Progenitor cell of endocrine pancreas (in vitro differentiated cells): ENCODE results near the gene PFDN1. TPM values are rescaled to one million over a fixed set of nuclear protein-coding genes. Genes with fewer than 3 reads are reported as not detected.

ENCODE experiments used
- DNase-seq: peaks from one replicate; pipeline ENCODE4 v3.0.0; 2021; ENCODE audit warnings: low spot score; ENCODE audit not compliant: unreplicated experiment
- H3K27ac Mint-ChIP-seq: 2 replicates; pipeline ENCODE4 v1.8.0; 2021; ENCODE audit warnings: mild to moderate bottlenecking, moderate library complexity, mixed read lengths
- H3K27me3 Mint-ChIP-seq: 2 replicates; pipeline ENCODE4 v1.8.0; 2021; ENCODE audit warnings: mixed read lengths
- H3K36me3 Mint-ChIP-seq: 2 replicates; pipeline ENCODE4 v1.8.0; 2022; ENCODE audit warnings: mixed read lengths; ENCODE audit not compliant: insufficient read depth
- H3K4me1 Mint-ChIP-seq: 2 replicates; pipeline ENCODE4 v1.8.0; 2021; ENCODE audit warnings: low read depth, mixed read lengths
- H3K4me3 Mint-ChIP-seq: 2 replicates; pipeline ENCODE4 v1.8.0; 2021; ENCODE audit warnings: low read depth, mild to moderate bottlenecking, moderate library complexity, mixed read lengths
- H3K9me3 Mint-ChIP-seq: 2 replicates; pipeline ENCODE4 v1.8.0; 2021; ENCODE audit warnings: low read depth, mixed read lengths
- total RNA-seq: library from RNA; stranded (reverse); gene quantifications from 2 replicates; pipeline ENCODE4 v1.2.1, GENCODE V29; 2021
- TF ChIP-seq, protein P1 (sequence below): fragments of 200-600 bp; sonication (generic); IDR thresholded peaks from one replicate; pipeline ENCODE4 v1.5.0; 2021; ENCODE audit warnings: antibody characterized with exemption, mild to moderate bottlenecking; ENCODE audit not compliant: unreplicated experiment

The PFDN1 gene
- total RNA-seq, 1 donor from 2014 or later = 65.1 TPM

DNA sequence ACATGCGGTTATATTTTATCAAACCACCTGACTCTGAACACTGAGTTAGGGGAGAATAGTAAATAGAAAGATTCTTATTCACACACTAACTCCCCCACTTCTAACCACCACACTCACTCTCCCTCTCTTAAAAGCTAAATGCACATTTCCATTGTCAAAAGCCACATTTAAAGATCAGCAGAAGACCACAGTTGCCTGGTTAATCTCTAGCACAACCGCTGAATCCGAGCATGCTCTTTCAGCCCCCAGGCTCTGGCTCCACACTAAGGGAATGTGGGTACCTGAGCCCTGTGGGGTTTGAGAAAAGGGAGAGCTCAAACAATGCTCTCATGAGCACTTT is 35.7 kb downstream of the PFDN1 start:
- peaks cover 5% of the 10 kb centered on the region for H3K36me3 Mint-ChIP-seq
- H3K9me3 Mint-ChIP-seq = no peaks in the 10 kb centered on the region
- peak overlapping the region; percentile 95 for H3K27ac Mint-ChIP-seq
- peak overlapping the region; percentile 36 for H3K4me3 Mint-ChIP-seq
- TF ChIP-seq, protein P1, sequence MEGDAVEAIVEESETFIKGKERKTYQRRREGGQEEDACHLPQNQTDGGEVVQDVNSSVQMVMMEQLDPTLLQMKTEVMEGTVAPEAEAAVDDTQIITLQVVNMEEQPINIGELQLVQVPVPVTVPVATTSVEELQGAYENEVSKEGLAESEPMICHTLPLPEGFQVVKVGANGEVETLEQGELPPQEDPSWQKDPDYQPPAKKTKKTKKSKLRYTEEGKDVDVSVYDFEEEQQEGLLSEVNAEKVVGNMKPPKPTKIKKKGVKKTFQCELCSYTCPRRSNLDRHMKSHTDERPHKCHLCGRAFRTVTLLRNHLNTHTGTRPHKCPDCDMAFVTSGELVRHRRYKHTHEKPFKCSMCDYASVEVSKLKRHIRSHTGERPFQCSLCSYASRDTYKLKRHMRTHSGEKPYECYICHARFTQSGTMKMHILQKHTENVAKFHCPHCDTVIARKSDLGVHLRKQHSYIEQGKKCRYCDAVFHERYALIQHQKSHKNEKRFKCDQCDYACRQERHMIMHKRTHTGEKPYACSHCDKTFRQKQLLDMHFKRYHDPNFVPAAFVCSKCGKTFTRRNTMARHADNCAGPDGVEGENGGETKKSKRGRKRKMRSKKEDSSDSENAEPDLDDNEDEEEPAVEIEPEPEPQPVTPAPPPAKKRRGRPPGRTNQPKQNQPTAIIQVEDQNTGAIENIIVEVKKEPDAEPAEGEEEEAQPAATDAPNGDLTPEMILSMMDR = no peak
- no peaks in the 10 kb centered on the region for H3K27me3 Mint-ChIP-seq
- peaks cover 42% of the 10 kb centered on the region for H3K4me1 Mint-ChIP-seq
- DNase-seq = no peak

DNA sequence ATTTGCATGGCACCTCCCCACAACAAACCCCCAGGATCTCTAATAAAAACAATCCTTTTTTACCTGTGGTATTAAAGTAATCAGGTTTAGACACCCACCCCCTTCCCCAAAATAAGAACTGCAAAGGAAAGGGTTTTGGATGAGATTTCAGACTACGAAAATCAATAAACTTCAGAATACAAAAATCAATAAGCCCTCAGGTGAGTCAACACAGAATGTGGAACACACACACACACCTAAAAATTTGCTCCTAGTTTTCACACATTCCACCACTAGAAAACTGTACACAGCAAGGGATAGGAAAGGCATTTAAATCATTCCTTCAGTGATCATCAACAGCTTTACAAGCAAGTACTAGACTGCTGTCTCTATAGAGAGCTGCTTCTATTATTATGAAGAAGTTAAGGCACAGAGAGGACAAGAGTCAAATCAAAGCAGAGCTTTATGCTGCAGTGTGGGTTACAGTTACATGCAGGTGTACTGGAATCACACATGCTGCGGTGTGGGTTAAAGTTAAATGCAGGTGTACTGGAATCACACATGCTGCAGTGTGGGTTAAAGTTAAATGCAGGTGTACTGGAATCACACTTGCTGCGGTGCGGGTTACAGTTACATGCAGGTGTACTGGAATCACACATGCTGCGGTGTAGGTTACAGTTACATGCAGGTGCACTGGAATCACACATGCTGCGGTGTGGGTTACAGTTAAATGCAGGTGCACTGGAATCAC is 36.3 kb downstream of the PFDN1 start:
- peak overlapping the region; percentile 95 for H3K27ac Mint-ChIP-seq

DNA sequence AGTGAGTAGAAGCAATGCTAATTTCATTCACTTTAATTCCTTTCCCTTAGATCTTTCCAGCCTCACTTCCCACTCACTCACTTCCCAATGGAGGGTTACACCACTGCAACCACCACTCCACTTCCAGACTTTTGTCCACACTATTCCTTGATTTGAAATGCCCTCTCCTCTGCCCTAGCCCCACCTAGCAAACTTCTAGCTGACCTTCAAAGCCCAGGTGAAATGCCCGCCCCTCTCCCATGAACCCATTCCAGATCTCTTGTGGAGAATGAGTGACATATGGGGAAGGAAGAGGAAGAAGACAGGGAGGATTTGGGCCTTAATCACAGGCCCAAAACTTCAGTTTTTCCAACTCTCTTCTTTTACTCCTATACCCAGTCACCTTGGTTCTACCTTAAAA is 37.1 kb downstream of the PFDN1 start:
- TF ChIP-seq, protein P1 = no peak
- H3K27ac Mint-ChIP-seq = peak overlapping the region; percentile 95
- H3K36me3 Mint-ChIP-seq = peaks cover 3% of the 10 kb centered on the region
- peak overlapping the region; percentile 50 for H3K4me3 Mint-ChIP-seq
- no peak for DNase-seq
- H3K4me1 Mint-ChIP-seq = peaks cover 52% of the 10 kb centered on the region
- no peaks in the 10 kb centered on the region for H3K27me3 Mint-ChIP-seq
- H3K9me3 Mint-ChIP-seq = no peaks in the 10 kb centered on the region

More for the DNA sequence above, 36.3 kb downstream of the PFDN1 start:
- H3K4me3 Mint-ChIP-seq = peak overlapping the region; percentile 50
- H3K9me3 Mint-ChIP-seq = no peaks in the 10 kb centered on the region
- DNase-seq = no peak
- TF ChIP-seq, protein P1 = no peak
- H3K36me3 Mint-ChIP-seq = peaks cover 5% of the 10 kb centered on the region
- no peaks in the 10 kb centered on the region for H3K27me3 Mint-ChIP-seq
- H3K4me1 Mint-ChIP-seq = peaks cover 45% of the 10 kb centered on the region

DNA sequence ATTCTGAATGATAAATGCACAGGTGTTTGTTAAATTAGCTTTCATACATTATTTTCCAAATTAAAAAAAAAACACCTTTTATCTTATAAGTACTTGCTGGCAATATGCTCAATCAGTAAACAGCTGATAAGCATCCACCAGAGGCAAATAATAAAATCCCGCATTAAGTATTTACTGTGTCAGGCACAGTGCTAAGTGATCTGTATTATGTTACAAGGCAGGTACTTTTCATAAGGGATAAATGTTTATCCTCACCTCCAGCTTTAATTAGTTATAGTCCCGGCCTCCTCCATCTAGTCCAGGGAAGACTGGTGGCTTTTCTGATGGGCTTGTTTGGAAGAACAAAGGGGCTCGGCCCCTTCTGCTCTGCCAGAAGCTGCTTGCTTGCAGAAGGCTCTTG is 40.1 kb downstream of the PFDN1 start:
- Mint-ChIP-seq H3K27ac (peak overlapping the region; percentile 43), H3K27me3 (no peaks in the 10 kb centered on the region), H3K4me1 (peaks cover 53% of the 10 kb centered on the region), H3K4me3 (no peak overlapping the region), H3K9me3 (no peaks in the 10 kb centered on the region), H3K36me3 (peaks cover 7% of the 10 kb centered on the region)
- TF ChIP-seq, protein P1 = no peak
- no peak for DNase-seq

DNA sequence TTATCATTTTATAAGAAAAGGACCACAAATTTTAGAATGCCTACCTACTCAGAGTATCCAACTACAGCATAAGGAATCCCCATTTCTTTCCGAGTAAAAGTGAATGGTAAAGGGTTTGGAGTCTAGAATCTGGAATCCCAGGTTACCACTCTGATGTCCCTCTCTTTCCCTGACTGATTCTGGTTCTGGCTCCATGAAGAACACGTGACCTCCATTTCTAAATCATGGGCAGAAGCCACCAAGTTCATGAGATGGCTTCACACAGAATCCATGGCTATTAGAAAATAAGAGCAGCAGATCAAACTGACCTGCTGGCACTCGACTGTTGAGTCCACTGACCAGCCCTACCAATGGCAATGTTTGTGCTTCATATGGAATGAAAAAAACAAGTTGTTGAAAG is 40.7 kb downstream of the PFDN1 start:
- peak overlapping the region; percentile 93 for H3K27ac Mint-ChIP-seq
- H3K9me3 Mint-ChIP-seq = no peaks in the 10 kb centered on the region
- peaks cover 11% of the 10 kb centered on the region for H3K36me3 Mint-ChIP-seq
- H3K4me3 Mint-ChIP-seq = no peak overlapping the region
- TF ChIP-seq, protein P1 = no peak
- peaks cover 49% of the 10 kb centered on the region for H3K4me1 Mint-ChIP-seq
- no peaks in the 10 kb centered on the region for H3K27me3 Mint-ChIP-seq
- DNase-seq = no peak
